ENCODE data around the gene SORCS3. TPM values are rescaled to one million over a fixed set of nuclear protein-coding genes. Genes with fewer than 3 reads are reported as not detected.

Gene SORCS3
- total RNA-seq, 1 donor from 2014 or later = 0.26 TPM

DNA sequence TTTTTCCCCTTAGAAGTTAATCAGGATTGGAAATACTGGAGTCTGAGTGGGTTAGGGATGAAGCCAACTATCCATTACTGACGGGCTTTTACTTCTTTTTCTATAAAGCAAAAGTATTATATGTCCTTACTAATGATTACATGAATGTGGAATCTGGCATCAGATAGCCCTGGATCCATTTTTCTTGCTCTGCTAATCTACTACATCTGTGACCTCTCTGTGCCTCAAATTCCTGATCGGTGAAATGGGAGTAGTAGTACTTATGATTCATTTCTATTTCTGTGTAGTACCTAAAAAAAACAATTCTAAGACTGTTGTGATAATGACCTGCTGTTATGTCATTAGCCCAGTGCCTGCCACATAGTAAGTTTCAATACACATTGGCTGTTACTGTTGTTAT lies 621.6 kb downstream of the SORCS3 start:
- Mint-ChIP-seq H3K27ac (no peak overlapping the region), H3K36me3 (no peaks in the 10 kb centered on the region), H3K9me3 (no peaks in the 10 kb centered on the region), H3K4me1 (peaks cover 2% of the 10 kb centered on the region), H3K4me3 (no peak overlapping the region), H3K27me3 (ENCODE audit: insufficient read depth, low read depth) (peaks cover 4% of the 10 kb centered on the region)
- Histone ChIP-seq H3K79me2 (ENCODE audit: low read depth) (no peaks in the 10 kb centered on the region), H3K9ac (no peak overlapping the region), H3F3A (ENCODE audit: low read depth) (no peaks in the 10 kb centered on the region), H4K20me1 (ENCODE audit: low read depth) (no peaks in the 10 kb centered on the region), H3K4me1 (peaks cover 10% of the 10 kb centered on the region), H3K4me3 (no peak overlapping the region), H3K27me3 (no peaks in the 10 kb centered on the region), H3K27ac (no peak overlapping the region), H3K9me3 (ENCODE audit: low read depth) (no peaks in the 10 kb centered on the region), H3K4me2 (no peak overlapping the region), H2AFZ (replicated peaks) (no peak overlapping the region), H3K36me3 (no peaks in the 10 kb centered on the region)
- TF ChIP-seq EZH2 (IDR thresholded peaks at IDR 0.05) (no peak), CTCF (IDR thresholded peaks at IDR 0.05) (no peak), EZH2phosphoT487 (IDR thresholded peaks at IDR 0.05) (no peak)
- no peak for DNase-seq (ENCODE audit: low spot score)

GRCh38 chr10:105266966-105267539 lies 626.0 kb downstream of the SORCS3 start:
- Histone ChIP-seq H4K20me1 (ENCODE audit: low read depth) (no peaks in the 10 kb centered on the region), H3K4me2 (no peak overlapping the region), H3K4me1 (peaks cover 6% of the 10 kb centered on the region), H3K27me3 (no peaks in the 10 kb centered on the region), H3K9ac (no peak overlapping the region), H2AFZ (replicated peaks) (no peak overlapping the region), H3F3A (ENCODE audit: low read depth) (no peaks in the 10 kb centered on the region), H3K9me3 (ENCODE audit: low read depth) (no peaks in the 10 kb centered on the region), H3K27ac (no peak overlapping the region), H3K36me3 (no peaks in the 10 kb centered on the region), H3K4me3 (no peak overlapping the region), H3K79me2 (ENCODE audit: low read depth) (no peaks in the 10 kb centered on the region)
- H3K9me3 Mint-ChIP-seq = no peaks in the 10 kb centered on the region
- no peak overlapping the region for H3K27ac Mint-ChIP-seq
- H3K36me3 Mint-ChIP-seq = no peaks in the 10 kb centered on the region
- H3K4me1 Mint-ChIP-seq = peaks cover 2% of the 10 kb centered on the region
- TF ChIP-seq EZH2 (IDR thresholded peaks at IDR 0.05) = no peak
- TF ChIP-seq EZH2phosphoT487 (IDR thresholded peaks at IDR 0.05) = no peak
- TF ChIP-seq CTCF (IDR thresholded peaks at IDR 0.05) = no peak
- no peak for DNase-seq (ENCODE audit: low spot score)
- peaks cover 2% of the 10 kb centered on the region for H3K27me3 Mint-ChIP-seq (ENCODE audit: insufficient read depth, low read depth)
- H3K4me3 Mint-ChIP-seq = no peak overlapping the region

DNA sequence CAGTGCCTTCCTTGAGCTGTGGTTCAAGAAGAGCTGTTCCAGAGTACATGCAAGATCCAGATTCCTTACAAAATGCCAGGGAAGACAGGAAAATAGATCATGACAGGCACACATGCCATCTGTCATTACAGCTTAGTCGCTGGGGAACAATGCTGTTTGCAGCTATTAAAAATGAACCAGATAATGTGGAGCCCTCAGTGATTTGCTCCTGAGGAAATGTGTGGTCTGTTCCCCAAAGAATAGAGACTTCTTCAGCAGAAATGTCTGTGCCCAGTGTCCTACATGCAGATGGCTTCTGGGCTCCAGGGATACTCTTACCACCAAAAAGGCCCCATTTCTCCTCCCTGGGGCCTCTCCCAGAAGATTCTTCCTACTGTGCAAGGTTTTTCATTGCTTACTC lies 627.9 kb downstream of the SORCS3 start:
- Histone ChIP-seq H3K36me3 (no peaks in the 10 kb centered on the region), H4K20me1 (ENCODE audit: low read depth) (no peaks in the 10 kb centered on the region), H3K4me2 (no peak overlapping the region), H3K27me3 (no peaks in the 10 kb centered on the region), H3F3A (ENCODE audit: low read depth) (no peaks in the 10 kb centered on the region), H3K4me3 (no peak overlapping the region), H3K27ac (no peak overlapping the region), H2AFZ (replicated peaks) (no peak overlapping the region), H3K4me1 (no peaks in the 10 kb centered on the region), H3K9ac (no peak overlapping the region), H3K9me3 (ENCODE audit: low read depth) (no peaks in the 10 kb centered on the region), H3K79me2 (ENCODE audit: low read depth) (no peaks in the 10 kb centered on the region)
- Mint-ChIP-seq H3K9me3 (no peaks in the 10 kb centered on the region), H3K27ac (no peak overlapping the region), H3K4me3 (no peak overlapping the region), H3K36me3 (no peaks in the 10 kb centered on the region), H3K27me3 (ENCODE audit: insufficient read depth, low read depth) (peaks cover 2% of the 10 kb centered on the region), H3K4me1 (no peaks in the 10 kb centered on the region)
- TF ChIP-seq EZH2 (IDR thresholded peaks at IDR 0.05) (no peak), CTCF (IDR thresholded peaks at IDR 0.05) (no peak), EZH2phosphoT487 (IDR thresholded peaks at IDR 0.05) (no peak)
- no peak for DNase-seq (ENCODE audit: low spot score)

All from neural progenitor cell (in vitro differentiated cells).